ENCODE data around the gene LDB2.
"Not testable (repeated sequence)": the region's sequence is repeated elsewhere in the genome, so short reads cannot be mapped to it uniquely, and the experiment has no call there.

The LDB2 gene

GRCh38 chr4:16636912-16637630 is 261.4 kb downstream of the LDB2 start:
- DNase-seq = no peak

GRCh38 chr4:16636304-16636703 is 262.1 kb downstream of the LDB2 start:
- DNase-seq = no peak

- DNase-seq = not testable (repeated sequence)
Measured at GRCh38 chr4:16629274-16629673, 269.2 kb downstream of the LDB2 start.

GRCh38 chr4:16628835-16629234 is 269.6 kb downstream of the LDB2 start:
- DNase-seq = not testable (repeated sequence)

- no peak for DNase-seq
Measured at GRCh38 chr4:16627999-16628398, 270.4 kb downstream of the LDB2 start.

GRCh38 chr4:16626945-16627344 is 271.5 kb downstream of the LDB2 start:
- no peak for DNase-seq

- DNase-seq = no peak
Measured at GRCh38 chr4:16622826-16623225, 275.6 kb downstream of the LDB2 start.

- no peak for DNase-seq
Measured at GRCh38 chr4:16617435-16617834, 281.0 kb downstream of the LDB2 start.

- DNase-seq = no peak
Measured at GRCh38 chr4:16617011-16617410, 281.4 kb downstream of the LDB2 start.

- no peak for DNase-seq
Measured at GRCh38 chr4:16609170-16609758, 289.2 kb downstream of the LDB2 start.

GRCh38 chr4:16608611-16609125 is 289.8 kb downstream of the LDB2 start:
- no peak for DNase-seq

GRCh38 chr4:16608123-16608522 is 290.3 kb downstream of the LDB2 start:
- DNase-seq = no peak

GRCh38 chr4:16607241-16608066 is 291.0 kb downstream of the LDB2 start:
- DNase-seq = no peak

GRCh38 chr4:16606691-16607090 is 291.8 kb downstream of the LDB2 start:
- no peak for DNase-seq

- no peak for DNase-seq
Measured at GRCh38 chr4:16603178-16603577, 295.3 kb downstream of the LDB2 start.

GRCh38 chr4:16598597-16599206 is 299.7 kb downstream of the LDB2 start:
- DNase-seq = no peak

GRCh38 chr4:16597845-16598596 is 300.4 kb downstream of the LDB2 start:
- DNase-seq = no peak

- no peak for DNase-seq
Measured at GRCh38 chr4:16597443-16597842, 301.0 kb downstream of the LDB2 start.

- DNase-seq = no peak
Measured at GRCh38 chr4:16596267-16596666, 302.2 kb downstream of the LDB2 start.

GRCh38 chr4:16594128-16594527 is 304.3 kb downstream of the LDB2 start:
- DNase-seq = no peak

GRCh38 chr4:16593386-16593785 is 305.1 kb downstream of the LDB2 start:
- no peak for DNase-seq

- no peak for DNase-seq
Measured at GRCh38 chr4:16591272-16591826, 307.1 kb downstream of the LDB2 start.

All from activated CD4-positive, alpha-beta T cell treated with anti-CD3 and anti-CD28 coated beads for 48 hours (primary cell).